ENCODE data around the gene GABRG3.
A peak's percentile ranks its signal among the peaks of the same experiment; 100 is the strongest.

GABRG3 gene

GRCh38 chr15:26970712-26971210, at the start of gene GABRG3:
Gene GABRG3 (plus strand): TSS chr15:26971181.
- DNase-seq = peak; percentile 73

DNA sequence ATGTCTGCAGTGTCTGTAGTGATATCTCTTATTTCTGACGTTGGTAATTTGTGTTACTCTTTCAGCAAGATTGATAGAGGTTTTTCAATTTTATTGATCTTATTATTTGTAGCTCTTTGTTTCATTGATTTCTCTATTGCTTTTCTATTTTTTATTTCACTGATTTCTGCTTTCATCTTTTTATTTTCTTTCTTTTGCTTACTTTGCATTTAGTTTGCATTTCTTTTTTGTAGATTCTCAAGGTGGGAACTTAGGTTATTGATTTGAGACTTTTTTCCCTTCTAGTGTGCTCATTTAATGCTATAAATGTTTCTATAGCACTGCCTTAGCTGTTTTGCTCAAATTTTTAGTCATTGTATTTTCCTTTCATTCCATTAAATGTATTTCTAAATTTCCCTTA, 49.5 kb upstream of the GABRG3 start:
- no peak for DNase-seq

DNA sequence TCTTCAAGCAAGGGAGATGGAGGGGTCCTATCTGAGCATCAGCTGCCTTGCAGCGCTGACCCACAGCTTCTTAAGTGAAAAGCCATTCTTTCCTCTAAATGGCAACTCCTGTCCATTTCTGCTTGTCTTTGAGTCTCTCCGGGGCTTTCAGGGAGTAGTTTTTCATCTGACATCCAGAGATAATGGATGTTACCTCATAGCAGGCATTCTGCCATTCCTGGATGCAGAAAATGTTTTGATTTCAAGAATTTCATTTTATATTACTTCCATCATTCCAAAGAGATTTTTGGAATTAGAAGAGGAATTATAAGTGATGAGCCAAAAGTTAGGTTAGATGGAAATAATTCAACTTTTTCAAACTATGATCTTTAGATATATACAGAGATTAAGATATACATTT, 44.9 kb upstream of the GABRG3 start:
- no peak for DNase-seq

DNA sequence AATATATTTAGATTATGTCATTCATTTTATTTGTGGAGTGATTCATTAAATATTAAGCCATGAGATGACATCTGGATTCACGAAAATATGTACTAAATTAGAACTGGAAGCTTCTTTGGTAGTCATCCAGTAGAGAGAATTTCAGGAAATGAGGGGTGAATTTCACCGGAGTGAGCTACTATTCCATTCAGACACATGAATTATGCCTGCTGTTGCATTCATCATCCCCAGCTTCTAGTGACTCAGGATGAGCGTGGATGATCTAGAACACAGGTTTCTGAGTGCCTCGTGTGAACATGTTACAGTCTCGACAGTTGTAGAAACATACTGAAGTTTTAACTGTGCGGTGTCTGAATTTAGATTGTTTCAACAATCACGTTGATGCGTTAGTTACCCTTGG, 42.9 kb upstream of the GABRG3 start:
- no peak for DNase-seq

GRCh38 chr15:26929588-26929987, 41.4 kb upstream of the GABRG3 start:
- no peak for DNase-seq

DNA sequence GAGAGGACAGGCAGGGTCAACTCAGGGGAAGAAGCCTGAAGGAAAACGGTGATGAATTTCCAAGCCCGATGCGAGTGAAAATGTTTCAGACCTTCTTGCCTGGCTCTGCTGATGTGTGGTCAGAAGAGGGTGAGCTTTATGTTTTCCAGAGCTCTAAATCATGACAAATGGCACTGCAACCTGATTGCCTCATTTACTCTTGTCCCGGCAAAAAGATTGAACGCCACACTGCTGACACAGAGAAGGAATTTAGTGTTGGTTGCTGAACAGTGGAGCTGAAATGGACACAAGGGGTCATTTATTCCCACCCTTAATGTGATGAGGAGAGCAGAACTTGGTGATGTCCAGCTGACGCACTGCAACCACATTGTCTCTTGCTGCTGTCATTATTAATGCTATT, 36.1 kb upstream of the GABRG3 start:
- DNase-seq = no peak

- DNase-seq = no peak
Observed at GRCh38 chr15:26935322-26935721, 35.7 kb upstream of the GABRG3 start.

GRCh38 chr15:26936502-26936901, 34.5 kb upstream of the GABRG3 start:
- DNase-seq = no peak

DNA sequence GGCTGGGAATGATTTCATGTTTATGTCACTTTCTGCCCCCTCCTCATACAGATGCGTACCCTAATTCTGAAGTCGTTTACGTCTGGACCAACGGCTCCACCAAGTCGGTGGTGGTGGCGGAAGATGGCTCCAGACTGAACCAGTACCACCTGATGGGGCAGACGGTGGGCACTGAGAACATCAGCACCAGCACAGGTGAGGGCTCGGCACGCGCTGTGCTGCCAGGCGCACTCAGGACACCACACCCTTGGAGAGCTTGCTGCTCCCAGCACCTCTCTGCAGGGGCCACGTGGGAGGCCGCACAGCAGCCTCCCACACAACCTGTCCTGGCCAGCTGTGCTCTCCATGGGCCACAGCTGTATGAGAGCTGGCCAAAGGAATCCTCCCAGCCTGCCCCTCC, 33.8 kb upstream of the GABRG3 start:
- no peak for DNase-seq

GRCh38 chr15:26939398-26939797, 31.6 kb upstream of the GABRG3 start:
- no peak for DNase-seq

- DNase-seq = no peak
Observed at GRCh38 chr15:26941489-26941888, 29.5 kb upstream of the GABRG3 start.

GRCh38 chr15:26943866-26944265, 27.1 kb upstream of the GABRG3 start:
- no peak for DNase-seq

DNA sequence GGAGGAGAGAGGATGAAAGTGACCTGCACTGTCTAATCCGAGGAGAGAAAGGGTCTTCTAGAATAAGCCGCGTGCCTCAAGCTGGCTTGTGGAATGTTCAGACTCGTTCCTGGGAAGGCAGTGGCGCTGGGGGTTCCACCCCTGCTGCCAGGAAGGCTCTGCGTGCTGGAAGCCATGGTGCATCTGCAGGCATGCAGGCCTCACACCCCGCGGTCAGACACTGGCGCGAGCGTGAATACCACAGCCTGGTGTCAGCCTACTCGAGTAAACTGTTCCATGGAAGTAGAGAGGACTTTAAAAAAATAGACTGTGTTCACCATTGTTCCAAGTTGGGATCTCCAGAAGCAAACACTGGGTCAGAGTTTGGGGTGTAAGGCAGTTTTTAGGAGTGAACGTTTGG, 25.9 kb upstream of the GABRG3 start:
- no peak for DNase-seq

GRCh38 chr15:26950001-26950400, 21.0 kb upstream of the GABRG3 start:
- no peak for DNase-seq

DNA sequence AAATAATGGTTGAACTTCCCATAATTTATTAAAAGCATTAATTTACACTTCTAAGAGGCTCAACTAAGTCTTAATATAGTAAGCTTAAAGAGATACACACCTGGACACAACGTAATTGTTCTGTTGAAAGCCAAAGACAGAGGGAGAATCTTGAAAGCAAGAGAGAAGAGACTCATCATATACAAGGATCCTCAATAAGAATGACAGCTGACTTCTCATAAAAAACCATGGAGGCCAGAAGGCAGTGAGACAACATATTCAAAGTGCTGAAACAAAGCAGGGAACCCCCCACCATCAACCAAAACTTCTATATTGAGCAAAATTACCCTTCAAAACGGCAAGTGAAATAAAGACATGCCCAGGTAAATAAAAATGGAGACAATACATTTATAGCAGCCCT, 16.6 kb upstream of the GABRG3 start:
- DNase-seq = no peak

GRCh38 chr15:26967719-26968269, 3.2 kb upstream of the GABRG3 start:
- peak; percentile 34 for DNase-seq

GRCh38 chr15:26968806-26969205, 2.2 kb upstream of the GABRG3 start:
- no peak for DNase-seq

DNA sequence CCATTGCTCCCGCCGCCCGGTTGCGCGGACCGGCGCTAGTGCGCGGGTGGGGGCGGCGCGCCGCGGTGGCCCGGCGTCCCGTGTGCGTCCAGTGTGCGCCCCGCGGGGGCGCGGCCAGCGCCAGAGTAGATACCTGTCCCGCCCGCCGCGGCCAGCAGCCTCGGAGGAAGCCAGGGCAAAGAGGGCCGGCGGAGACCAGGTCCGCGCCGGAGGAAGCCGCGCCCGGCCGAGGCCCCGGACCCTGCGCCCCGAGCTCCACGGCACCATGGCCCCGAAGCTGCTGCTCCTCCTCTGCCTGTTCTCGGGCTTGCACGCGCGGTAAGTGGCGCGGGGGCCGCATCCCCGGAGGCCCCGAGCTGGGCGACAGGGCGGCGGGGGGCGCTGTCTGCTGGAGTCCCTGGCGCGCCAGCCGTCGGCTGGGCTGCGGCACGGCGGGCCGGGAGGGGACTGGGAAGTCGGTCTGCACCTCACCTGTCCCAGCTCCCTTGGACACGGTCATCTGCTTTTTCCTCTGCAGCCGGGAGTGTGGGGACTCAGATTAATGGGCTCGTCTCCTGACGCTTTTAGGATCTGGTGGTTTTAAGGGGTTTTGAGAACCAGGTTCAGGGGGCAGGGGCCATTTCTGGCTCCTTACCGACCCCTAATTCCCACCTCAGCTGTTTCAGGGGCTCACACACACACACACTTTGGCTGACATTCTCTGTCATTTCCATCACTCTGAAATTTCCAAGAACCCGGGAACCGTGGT, 464 bp downstream of the GABRG3 start:
- DNase-seq = peak; percentile 47

DNA sequence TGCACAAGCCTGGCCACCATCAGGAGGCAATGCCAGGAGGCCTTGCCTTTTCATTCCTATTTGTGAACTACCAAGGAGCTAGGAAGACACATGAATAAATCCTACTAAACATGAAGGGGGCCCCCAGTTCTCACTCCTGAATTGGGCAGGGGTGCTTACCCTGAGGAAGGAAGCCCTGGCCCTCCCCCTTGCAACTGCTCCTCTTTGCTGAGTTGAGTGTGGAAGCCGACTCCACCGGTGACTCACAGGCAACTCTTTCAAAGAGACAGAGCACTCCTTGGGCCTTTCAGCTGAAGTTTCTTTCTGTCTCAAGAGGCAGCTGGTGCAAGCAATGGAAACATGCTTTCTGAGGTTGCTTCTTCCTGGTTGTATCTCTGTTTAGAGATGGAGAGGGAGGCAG, 1.7 kb downstream of the GABRG3 start:
- peak; percentile 21 for DNase-seq

- peak; percentile 49 for DNase-seq
Observed at GRCh38 chr15:26974120-26974780, 3.3 kb downstream of the GABRG3 start.

DNA sequence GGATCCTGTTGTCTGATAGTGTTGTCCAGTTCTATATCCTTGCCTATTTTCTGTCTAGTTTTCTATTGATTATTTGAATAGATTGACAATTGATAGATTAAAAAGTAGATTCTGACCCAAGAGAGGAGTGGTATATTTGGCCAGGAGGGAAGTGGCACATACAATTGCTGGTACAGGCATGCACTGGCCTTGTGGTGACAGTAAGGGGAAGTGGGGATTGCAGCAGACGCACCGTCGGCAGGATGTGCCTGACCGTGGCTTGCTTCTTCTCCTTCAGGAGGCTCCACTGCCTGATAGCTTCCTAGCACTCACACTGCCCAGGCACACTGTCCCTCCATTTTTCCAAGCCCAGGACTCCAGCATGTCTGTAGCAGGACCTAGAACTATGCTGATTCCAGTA, 10.5 kb downstream of the GABRG3 start:
- DNase-seq = no peak

DNA sequence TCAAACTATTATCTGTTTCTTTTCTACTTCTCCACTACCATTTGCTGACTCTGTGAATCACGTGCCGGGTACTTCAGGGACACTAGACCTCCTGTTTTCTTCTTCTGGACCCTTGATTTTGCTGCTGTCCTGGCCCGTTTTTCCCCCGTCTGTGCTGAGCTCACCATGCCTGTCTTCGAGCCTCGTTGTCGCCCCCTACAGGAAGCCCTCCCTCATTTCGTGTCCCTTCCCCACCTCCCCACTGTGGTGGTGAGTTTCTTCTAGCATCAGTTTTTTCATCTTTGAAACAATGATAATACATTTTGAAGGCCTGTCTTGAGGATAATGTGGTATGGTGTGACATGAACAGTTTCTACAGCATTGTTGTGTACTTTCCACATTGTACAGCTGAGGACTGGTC, 12.8 kb downstream of the GABRG3 start:
- no peak for DNase-seq

GRCh38 chr15:26985050-26985449, 14.1 kb downstream of the GABRG3 start:
- no peak for DNase-seq

DNA sequence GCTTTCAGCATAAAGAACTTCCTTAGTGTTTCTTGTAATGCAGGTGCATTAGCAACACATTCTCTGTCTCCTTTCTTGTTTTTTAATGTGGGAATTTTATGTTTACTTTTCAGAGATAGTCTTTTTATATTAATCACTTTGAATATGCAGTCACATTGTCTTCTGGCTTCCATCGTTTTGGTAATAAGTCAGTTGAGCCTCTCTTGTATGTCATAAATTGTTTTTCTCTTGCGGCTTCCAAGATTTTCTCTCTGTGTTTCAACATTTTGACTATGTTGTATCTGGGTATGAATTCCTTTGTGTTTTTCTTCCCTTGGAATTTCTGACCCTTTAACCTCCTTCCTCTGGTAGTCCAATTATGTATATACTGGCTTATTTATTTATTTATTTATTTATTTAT, 25.3 kb downstream of the GABRG3 start:
- DNase-seq = no peak

Measured in NCI-H345 (cell line).